HUES64 (cell line): Measurements from ENCODE around the gene ATM.
"Not testable (repeated sequence)": the region's sequence is repeated elsewhere in the genome, so short reads cannot be mapped to it uniquely, and the experiment has no call there.

Source experiments
- H3K27ac ChIP-seq: 2 replicates; pipeline ENCODE4 v1.7.0; 2013; ENCODE audit warnings: low read depth, low read length, inconsistent platforms
- H3K27me3 ChIP-seq: 2 replicates; pipeline ENCODE4 v1.6.1; 2013; ENCODE audit warnings: mild to moderate bottlenecking, low read length; ENCODE audit not compliant: insufficient read depth
- H3K36me3 ChIP-seq: 2 replicates; pipeline ENCODE4 v1.6.1; 2013; ENCODE audit warnings: mild to moderate bottlenecking, low read length; ENCODE audit not compliant: insufficient read depth
- H3K4me1 ChIP-seq: 2 replicates; pipeline ENCODE4 v1.6.1; 2013; ENCODE audit warnings: mild to moderate bottlenecking, low read length, moderate library complexity; ENCODE audit not compliant: insufficient read depth
- H3K4me3 ChIP-seq: 2 replicates; pipeline ENCODE4 v1.5.1; 2013; ENCODE audit warnings: mild to moderate bottlenecking, low read length, moderate library complexity
- H3K9ac ChIP-seq: 2 replicates; pipeline ENCODE4 v1.6.1; 2013; ENCODE audit warnings: mild to moderate bottlenecking, low read depth, low read length
- H3K9me3 ChIP-seq: 2 replicates; pipeline ENCODE4 v1.6.1; 2013; ENCODE audit warnings: low read depth, low read length; ENCODE audit not compliant: insufficient read depth
- WGBS: fragments of 150-250, 120-280 bp; methylation state at CpG from one replicate; pipeline ENCODE4 v1.1.7; 2013; ENCODE audit warnings: missing lambda C conversion rate; 5-methylcytosine and 5-hydroxymethylcytosine counted together

Gene ATM

DNA sequence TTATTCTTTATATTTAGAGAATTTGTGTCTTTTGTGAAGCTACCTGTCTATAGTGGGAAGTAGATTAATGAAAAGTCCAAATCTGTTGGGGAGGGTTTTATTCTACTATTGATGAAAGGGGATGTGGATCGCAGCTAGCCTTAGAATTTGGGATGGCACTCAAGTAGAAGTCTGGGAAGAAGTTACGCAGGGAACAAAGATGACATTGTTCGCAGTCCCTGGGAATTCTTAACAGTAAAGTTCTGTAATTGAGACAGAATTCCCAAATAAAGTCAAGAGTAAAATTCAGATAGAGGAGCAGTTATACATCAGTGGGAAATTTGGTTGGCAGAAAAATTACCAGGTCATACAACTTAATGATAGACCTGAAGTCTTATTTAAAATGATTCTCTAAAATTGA lies 64.1 kb downstream of the ATM start:
- H3K4me3 ChIP-seq: no peak overlapping the region
- no peaks in the 10 kb centered on the region for H3K9me3 ChIP-seq
- H3K36me3 ChIP-seq: peaks cover 95% of the 10 kb centered on the region
- H3K27me3 ChIP-seq: no peaks in the 10 kb centered on the region
- no peaks in the 10 kb centered on the region for H3K4me1 ChIP-seq
- no peak overlapping the region for H3K27ac ChIP-seq
- no peak overlapping the region for H3K9ac ChIP-seq
- 94% methylated on average over 3 of the region's 3 CpGs for WGBS

DNA sequence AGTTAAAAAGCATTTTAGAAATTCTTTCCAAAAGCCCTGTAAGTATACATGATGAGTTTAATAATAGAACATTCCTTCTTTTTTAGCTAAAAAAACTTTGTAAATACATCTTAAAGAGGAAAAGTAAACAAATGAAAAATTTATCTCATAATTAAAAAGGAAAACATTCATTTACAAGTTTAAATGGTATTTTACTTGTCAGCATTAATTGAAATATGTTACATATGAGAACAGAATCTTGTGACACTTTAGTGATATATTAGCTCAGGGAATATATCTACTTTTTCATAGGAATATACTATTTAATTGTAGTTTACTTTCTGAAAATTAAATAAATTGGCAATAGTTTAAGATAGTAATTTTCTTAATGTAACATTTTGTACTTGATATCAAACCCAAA lies 66.2 kb downstream of the ATM start:
- H3K4me3 ChIP-seq, H3K9ac ChIP-seq, H3K27ac ChIP-seq, H3K27me3 ChIP-seq, H3K4me1 ChIP-seq, H3K9me3 ChIP-seq: not testable (repeated sequence)
- peaks cover 94% of the 10 kb centered on the region for H3K36me3 ChIP-seq

DNA sequence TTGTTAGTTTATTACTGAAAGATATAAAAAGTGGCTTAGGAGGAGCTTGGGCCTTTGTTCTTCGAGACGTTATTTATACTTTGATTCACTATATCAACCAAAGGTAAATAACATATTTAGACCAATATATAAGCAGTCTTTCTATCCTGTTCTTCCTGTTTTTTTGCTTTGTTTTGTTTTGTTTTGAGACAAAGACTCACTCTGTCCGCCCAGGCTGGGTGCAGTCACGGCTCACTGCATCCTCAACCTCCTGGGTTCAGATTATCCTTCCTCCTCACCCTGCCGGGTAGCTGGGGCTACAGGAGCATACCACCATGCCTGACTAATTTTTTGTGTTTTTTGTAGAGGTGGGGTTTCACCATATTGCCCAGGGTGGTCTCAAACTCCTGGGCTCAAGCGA lies 66.8 kb downstream of the ATM start:
- peaks cover 94% of the 10 kb centered on the region for H3K36me3 ChIP-seq
- H3K4me3 ChIP-seq: no peak overlapping the region
- whole genome bisulfite sequencing: 93% methylated on average over 4 of the region's 6 CpGs
- H3K27ac ChIP-seq: no peak overlapping the region
- H3K9ac ChIP-seq: no peak overlapping the region
- no peaks in the 10 kb centered on the region for H3K9me3 ChIP-seq
- H3K4me1 ChIP-seq: no peaks in the 10 kb centered on the region
- no peaks in the 10 kb centered on the region for H3K27me3 ChIP-seq

DNA sequence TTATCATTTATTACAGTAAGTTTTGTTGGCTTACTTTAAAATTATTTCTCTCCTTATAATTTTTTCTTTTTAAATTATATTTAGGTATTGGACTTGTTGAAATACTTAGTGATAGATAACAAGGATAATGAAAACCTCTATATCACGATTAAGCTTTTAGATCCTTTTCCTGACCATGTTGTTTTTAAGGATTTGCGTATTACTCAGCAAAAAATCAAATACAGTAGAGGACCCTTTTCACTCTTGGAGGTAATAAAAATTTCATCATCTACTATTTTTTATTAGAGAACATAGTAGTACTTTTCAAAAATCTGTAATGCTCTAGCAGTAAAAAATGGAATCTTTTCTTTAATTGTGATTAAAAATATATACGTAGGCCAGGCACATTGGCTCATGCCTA lies 70.4 kb downstream of the ATM start:
- no peaks in the 10 kb centered on the region for H3K9me3 ChIP-seq
- H3K4me1 ChIP-seq: no peaks in the 10 kb centered on the region
- no peaks in the 10 kb centered on the region for H3K27me3 ChIP-seq
- H3K36me3 ChIP-seq: peaks cover 93% of the 10 kb centered on the region
- whole genome bisulfite sequencing: 100% methylated on average over 1 of the region's 3 CpGs
- H3K9ac ChIP-seq: no peak overlapping the region
- H3K4me3 ChIP-seq: no peak overlapping the region
- no peak overlapping the region for H3K27ac ChIP-seq

DNA sequence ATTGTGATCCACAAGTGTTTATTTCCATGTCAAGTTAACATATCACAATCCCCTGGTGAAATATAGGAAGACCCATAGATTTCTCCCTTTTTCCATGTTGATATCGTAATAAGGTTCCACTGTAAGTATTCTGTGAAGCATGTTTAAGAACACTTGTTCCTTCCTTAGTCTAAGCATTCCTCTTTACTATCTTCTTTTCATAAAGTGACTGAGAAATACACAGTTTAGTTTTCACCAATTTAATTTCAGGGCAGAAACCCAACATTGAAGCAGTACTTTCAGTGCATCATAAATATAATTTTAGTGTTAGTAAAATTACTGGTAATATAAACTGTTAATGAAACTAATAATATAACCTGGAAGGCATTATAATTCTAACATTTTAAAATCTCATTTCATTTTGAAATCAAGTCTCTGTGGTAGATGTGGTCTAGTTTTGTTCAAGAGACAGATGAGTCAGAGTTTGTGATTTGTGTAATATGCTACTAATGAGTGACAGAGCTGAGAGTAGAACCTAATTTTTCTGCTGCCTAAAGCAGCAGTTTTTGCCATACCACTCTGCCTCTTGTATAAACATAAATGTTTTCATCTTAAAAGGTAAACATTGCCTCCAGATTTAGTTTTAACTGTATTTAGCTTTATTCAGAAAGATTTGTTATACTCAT lies 79.4 kb downstream of the ATM start:
- Histone ChIP-seq H3K9me3 (no peaks in the 10 kb centered on the region), H3K27ac (no peak overlapping the region), H3K27me3 (no peaks in the 10 kb centered on the region), H3K36me3 (peaks cover 98% of the 10 kb centered on the region), H3K4me3 (no peak overlapping the region), H3K4me1 (no peaks in the 10 kb centered on the region), H3K9ac (no peak overlapping the region)
- 100% methylated on average over 1 of the region's 1 CpG for WGBS

DNA sequence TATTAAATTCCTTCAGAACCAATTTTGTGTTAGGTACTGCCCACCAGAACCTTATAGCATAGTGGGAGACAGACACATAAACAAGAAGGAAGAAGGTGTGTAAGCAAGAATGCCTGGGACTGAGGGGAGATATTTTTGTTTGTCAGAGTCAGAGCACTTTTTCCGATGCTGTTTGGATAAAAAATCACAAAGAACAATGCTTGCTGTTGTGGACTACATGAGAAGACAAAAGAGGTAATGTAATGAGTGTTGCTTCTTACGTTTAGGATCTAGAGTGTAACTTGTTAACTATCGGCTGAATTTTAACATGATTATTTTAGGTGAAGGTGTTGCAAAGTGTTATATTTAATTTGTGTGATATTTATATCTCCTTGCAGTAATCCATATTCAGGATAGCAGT lies 84.9 kb downstream of the ATM start:
- WGBS: 95% methylated on average over 3 of the region's 3 CpGs
- H3K36me3 ChIP-seq: peaks cover 98% of the 10 kb centered on the region

DNA sequence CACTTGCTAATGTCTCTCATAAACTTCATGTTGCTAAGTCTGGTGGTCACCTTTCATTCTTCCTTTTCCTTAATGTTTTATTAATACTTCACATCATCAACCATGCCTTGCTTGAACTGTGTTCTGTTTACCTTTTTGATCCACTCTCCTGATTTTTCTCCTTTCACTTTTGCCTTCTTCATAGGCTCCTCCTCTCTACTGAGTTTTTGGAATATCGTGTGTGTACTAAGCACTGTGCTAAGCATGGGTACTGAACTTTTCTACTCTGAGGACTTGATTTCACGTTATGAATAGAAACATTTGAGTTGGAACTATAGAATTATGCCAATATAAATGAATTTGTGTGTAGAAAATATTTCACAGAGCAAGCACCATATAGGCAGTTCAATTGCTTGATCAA lies 90.6 kb downstream of the ATM start:
- Histone ChIP-seq H3K4me1 (no peaks in the 10 kb centered on the region), H3K27me3 (no peaks in the 10 kb centered on the region), H3K27ac (no peak overlapping the region), H3K36me3 (peaks cover 90% of the 10 kb centered on the region), H3K9me3 (no peaks in the 10 kb centered on the region), H3K9ac (no peak overlapping the region), H3K4me3 (no peak overlapping the region)
- WGBS: 93% methylated on average over 2 of the region's 2 CpGs

More for the DNA sequence above, 84.9 kb downstream of the ATM start:
- Histone ChIP-seq H3K27me3 (no peaks in the 10 kb centered on the region), H3K4me1 (no peaks in the 10 kb centered on the region), H3K9me3 (no peaks in the 10 kb centered on the region), H3K27ac (no peak overlapping the region), H3K4me3 (no peak overlapping the region), H3K9ac (no peak overlapping the region)

DNA sequence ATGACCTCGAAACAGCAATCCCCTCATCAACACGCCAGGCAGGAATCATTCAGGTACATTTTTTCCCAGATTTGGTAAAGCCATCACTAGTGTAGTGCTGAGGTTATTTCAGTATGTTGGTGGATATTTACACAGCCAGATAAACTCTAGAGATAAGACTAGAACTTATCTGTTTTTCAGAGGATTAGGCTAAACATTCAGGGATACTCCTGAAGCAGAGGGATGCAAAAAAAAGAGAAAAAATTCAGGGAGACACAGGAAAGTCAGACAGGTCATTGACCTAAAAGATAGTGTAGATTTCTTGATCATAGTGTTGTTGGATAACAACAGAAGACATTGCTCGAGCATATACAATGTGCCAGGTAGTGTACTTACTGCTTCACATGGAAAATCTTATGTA lies 93.2 kb downstream of the ATM start:
- Histone ChIP-seq H3K4me3 (no peak overlapping the region), H3K9ac (no peak overlapping the region), H3K4me1 (no peaks in the 10 kb centered on the region), H3K36me3 (peaks cover 91% of the 10 kb centered on the region), H3K27ac (no peak overlapping the region), H3K9me3 (no peaks in the 10 kb centered on the region), H3K27me3 (no peaks in the 10 kb centered on the region)
- WGBS: 92% methylated on average over 3 of the region's 3 CpGs

DNA sequence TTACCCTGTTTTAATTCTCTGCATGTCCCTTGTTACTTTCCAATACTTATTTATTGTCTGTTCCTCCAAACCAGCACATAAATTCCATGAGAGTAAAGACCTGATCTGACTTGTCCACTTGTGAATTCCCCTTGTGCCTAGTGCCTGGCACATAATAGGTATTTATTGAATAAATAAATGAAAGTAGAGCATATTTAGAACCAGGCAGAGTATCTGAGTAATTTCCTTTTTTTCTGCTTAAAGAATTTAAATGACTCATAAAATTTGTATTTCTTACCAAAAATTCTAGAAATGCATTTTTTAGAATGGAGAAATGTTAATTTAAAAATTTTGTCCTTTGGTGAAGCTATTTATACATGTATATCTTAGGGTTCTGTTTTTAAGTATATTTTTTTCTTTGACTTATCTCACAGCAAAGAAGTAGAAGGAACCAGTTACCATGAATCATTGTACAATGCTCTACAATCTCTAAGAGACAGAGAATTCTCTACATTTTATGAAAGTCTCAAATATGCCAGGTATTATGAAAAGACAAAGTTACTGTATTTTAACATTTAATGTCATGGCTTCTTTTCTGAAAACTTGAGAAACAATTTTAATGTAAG lies 96.8 kb downstream of the ATM start:
- H3K4me3 ChIP-seq: no peak overlapping the region
- peaks cover 91% of the 10 kb centered on the region for H3K36me3 ChIP-seq
- H3K27me3 ChIP-seq: no peaks in the 10 kb centered on the region
- no peaks in the 10 kb centered on the region for H3K4me1 ChIP-seq
- H3K9me3 ChIP-seq: no peaks in the 10 kb centered on the region
- no peak overlapping the region for H3K9ac ChIP-seq
- no peak overlapping the region for H3K27ac ChIP-seq

DNA sequence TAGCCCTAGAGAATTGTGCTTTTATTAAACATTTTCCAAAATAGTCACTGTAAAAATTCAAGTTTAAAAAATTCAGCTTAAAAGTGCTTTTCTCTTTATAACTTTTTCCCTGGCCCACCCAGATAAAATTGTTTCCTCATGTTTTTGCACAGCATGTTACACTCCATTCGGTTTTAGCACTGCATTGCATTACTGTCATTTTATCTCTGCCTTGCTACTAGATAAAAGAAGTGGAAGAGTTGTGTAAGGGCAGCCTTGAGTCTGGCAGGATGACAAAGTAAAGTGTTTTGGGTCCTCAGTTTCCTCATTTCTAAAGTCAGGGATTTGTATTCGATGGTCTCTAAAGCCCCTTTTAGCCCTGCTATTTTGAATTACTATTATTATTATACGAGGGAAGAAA lies 99.8 kb downstream of the ATM start:
- Histone ChIP-seq H3K4me1 (no peaks in the 10 kb centered on the region), H3K4me3 (no peak overlapping the region), H3K27me3 (no peaks in the 10 kb centered on the region), H3K9me3 (no peaks in the 10 kb centered on the region), H3K27ac (no peak overlapping the region), H3K9ac (no peak overlapping the region), H3K36me3 (peaks cover 94% of the 10 kb centered on the region)
- WGBS: 100% methylated on average over 2 of the region's 3 CpGs

DNA sequence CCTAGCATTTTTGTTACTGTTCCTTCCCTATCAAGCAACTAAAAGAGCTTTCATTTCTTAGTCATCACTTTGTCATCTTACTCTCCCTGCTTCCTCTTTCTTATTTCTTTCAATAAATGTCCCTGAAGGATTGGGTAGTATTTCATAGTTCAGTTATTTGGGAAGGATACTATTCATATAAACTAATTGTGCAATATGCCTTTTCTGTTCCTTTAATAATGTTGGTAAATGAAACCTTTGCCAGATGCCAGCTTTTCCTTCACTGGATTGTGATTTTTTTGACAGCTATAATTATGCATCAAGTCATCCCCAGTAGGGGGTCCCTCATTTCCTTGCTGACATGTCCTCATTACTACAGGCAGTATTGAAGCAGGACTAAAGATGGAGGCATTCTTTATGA lies 101.7 kb downstream of the ATM start:
- no peak overlapping the region for H3K4me3 ChIP-seq
- no peak overlapping the region for H3K9ac ChIP-seq
- no peaks in the 10 kb centered on the region for H3K9me3 ChIP-seq
- H3K27ac ChIP-seq: no peak overlapping the region
- no peaks in the 10 kb centered on the region for H3K27me3 ChIP-seq
- H3K36me3 ChIP-seq: peaks cover 95% of the 10 kb centered on the region
- no peaks in the 10 kb centered on the region for H3K4me1 ChIP-seq

DNA sequence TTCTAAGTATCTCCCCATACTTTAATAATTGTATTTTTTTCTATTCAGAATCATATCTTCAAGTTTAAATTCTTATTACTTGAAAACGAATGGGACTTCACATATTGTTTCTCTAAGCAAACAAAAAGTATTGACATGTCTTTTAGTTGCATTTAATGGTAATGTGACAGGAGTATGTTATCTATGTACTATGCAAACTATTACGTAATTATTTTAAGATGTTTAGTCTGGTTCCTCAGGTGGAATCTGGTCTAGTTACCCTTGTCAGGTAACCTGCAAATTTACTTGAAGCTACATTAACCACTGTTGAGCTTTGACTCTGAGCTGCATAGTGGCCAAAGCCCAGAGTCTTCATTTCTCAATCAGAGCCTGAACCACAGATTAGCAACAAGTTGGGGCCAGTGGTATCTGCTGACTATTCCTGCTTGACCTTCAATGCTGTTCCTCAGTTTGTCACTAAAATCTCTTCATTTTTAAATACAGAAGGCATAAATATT lies 110.6 kb downstream of the ATM start:
- H3K36me3 ChIP-seq: peaks cover 91% of the 10 kb centered on the region
- H3K27ac ChIP-seq: no peak overlapping the region
- no peak overlapping the region for H3K4me3 ChIP-seq
- H3K27me3 ChIP-seq: no peaks in the 10 kb centered on the region
- H3K9ac ChIP-seq: no peak overlapping the region
- no peaks in the 10 kb centered on the region for H3K4me1 ChIP-seq
- WGBS: 93% methylated on average over 1 of the region's 2 CpGs
- no peaks in the 10 kb centered on the region for H3K9me3 ChIP-seq
